Measurements from ENCODE around the gene NMS.

GRCh38 chr2:100517556-100517955 is 47.3 kb downstream of the NMS start:
- TF ChIP-seq CTCF (IDR thresholded peaks at IDR 0.05) (no peak), POLR2A (IDR thresholded peaks at IDR 0.05) (no peak), POLR2AphosphoS5 (IDR thresholded peaks at IDR 0.05; ENCODE audit: insufficient read depth in 1 of 2, low read depth in 1 of 2) (no peak)

Measured in vagina (tissue), 2 donors.